ENCODE measurements around the gene SYCP2L. TPM values are rescaled to one million over a fixed set of nuclear protein-coding genes. Genes with fewer than 3 reads are reported as not detected.
A peak's percentile ranks its signal among the peaks of the same experiment; 100 is the strongest.

The SYCP2L gene
- total RNA-seq, 1 experiment from 2014 or later = 4.9 TPM

DNA sequence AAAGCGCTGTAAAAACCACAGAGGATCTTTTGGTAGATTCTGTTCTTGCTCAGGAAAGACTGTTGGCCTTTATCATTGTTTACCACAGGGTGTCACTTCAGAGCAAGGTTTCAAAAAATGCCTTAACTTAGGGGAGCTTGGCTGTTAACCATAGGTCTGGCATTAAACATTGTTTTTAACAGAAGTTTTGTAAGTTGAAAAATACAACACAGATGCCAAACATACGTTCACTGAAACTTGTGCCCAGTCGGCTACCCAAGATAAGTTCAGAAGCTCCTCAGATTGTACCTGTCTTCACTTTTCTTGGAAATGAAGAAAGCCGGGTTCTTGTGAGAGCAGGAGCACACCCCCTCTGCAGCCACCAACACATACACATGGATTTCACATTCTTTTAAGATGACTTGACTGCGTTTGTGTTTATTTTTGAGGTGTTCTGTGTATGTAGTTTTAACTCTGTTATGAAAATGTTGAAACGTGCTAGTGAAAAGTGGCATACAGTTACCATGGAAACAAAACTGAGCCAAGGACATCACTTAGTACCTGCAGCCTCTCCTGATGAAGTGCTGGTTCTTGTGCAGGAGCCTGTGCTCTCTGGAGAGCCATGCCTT, 64.9 kb downstream of the SYCP2L start:
- Histone ChIP-seq H3K9me2 (ENCODE audit: insufficient read depth) (no peaks in the 10 kb centered on the region), H4K20me1 (ENCODE audit: insufficient read depth) (no peaks in the 10 kb centered on the region), H3K9me3 (ENCODE audit: control insufficient read depth in 1 of 2, insufficient read depth in 1 of 2, low read depth in 1 of 2, low read length in 2 of 2) (no peaks in the 10 kb centered on the region), H3K36me3 (ENCODE audit: control insufficient read depth in 1 of 2, insufficient read depth in 2 of 2, low read length in 2 of 2) (no peaks in the 10 kb centered on the region), H3K79me2 (ENCODE audit: insufficient read depth, low read length) (no peaks in the 10 kb centered on the region), H3K9ac (ENCODE audit: low read length) (no peak overlapping the region), H2AFZ (ENCODE audit: low read depth, low read length, poor library complexity, severe bottlenecking) (no peak overlapping the region), H3K27me3 (ENCODE audit: insufficient read depth, low read length) (no peaks in the 10 kb centered on the region), H3K27ac (ENCODE audit: low read depth, low read length) (no peak overlapping the region), H3K4me1 (ENCODE audit: control insufficient read depth in 1 of 2, insufficient read depth in 2 of 2, low read length in 2 of 2) (no peaks in the 10 kb centered on the region), H3K4me3 (replicated peaks in 1 of 2; ENCODE audit: low read depth in 1 of 2, low read length in 2 of 2) (no peak overlapping the region), H3K4me2 (ENCODE audit: low read length) (no peak overlapping the region)
- ATAC-seq (peak; percentile 73), DNase-seq (ENCODE audit: low read depth, low spot score) (no peak)
- intact Hi-C loops (cut with micrococcal nuclease) = loop anchor here (5.0 kb wide), 1 partner anchor 626 kb away; no protein-coding TSS in a partner anchor
- no peak for TF ChIP-seq EZH2phosphoT487 (IDR thresholded peaks at IDR 0.05; ENCODE audit: borderline replicate concordance)
- TF ChIP-seq CBX3 (IDR thresholded peaks at IDR 0.05; ENCODE audit: low read depth) = no peak
- TF ChIP-seq, protein P1, sequence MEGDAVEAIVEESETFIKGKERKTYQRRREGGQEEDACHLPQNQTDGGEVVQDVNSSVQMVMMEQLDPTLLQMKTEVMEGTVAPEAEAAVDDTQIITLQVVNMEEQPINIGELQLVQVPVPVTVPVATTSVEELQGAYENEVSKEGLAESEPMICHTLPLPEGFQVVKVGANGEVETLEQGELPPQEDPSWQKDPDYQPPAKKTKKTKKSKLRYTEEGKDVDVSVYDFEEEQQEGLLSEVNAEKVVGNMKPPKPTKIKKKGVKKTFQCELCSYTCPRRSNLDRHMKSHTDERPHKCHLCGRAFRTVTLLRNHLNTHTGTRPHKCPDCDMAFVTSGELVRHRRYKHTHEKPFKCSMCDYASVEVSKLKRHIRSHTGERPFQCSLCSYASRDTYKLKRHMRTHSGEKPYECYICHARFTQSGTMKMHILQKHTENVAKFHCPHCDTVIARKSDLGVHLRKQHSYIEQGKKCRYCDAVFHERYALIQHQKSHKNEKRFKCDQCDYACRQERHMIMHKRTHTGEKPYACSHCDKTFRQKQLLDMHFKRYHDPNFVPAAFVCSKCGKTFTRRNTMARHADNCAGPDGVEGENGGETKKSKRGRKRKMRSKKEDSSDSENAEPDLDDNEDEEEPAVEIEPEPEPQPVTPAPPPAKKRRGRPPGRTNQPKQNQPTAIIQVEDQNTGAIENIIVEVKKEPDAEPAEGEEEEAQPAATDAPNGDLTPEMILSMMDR (IDR thresholded peaks at IDR 0.05 in 2 of 3, conservative IDR thresholded peaks at IDR 0.05 in 1 of 3; ENCODE audit: borderline replicate concordance in 1 of 3, insufficient read depth in 1 of 3, low read depth in 2 of 3, low read length in 2 of 3) = peak; percentile 45 to 64 (median 55); a peak in 5 of 6 replicates
- TF ChIP-seq ELF1 (IDR thresholded peaks at IDR 0.05; ENCODE audit: borderline replicate concordance, low read depth) = no peak
- TF ChIP-seq RAD21 (IDR thresholded peaks at IDR 0.05; ENCODE audit: low read depth) = peak; percentile 73
- TF ChIP-seq, protein P2, sequence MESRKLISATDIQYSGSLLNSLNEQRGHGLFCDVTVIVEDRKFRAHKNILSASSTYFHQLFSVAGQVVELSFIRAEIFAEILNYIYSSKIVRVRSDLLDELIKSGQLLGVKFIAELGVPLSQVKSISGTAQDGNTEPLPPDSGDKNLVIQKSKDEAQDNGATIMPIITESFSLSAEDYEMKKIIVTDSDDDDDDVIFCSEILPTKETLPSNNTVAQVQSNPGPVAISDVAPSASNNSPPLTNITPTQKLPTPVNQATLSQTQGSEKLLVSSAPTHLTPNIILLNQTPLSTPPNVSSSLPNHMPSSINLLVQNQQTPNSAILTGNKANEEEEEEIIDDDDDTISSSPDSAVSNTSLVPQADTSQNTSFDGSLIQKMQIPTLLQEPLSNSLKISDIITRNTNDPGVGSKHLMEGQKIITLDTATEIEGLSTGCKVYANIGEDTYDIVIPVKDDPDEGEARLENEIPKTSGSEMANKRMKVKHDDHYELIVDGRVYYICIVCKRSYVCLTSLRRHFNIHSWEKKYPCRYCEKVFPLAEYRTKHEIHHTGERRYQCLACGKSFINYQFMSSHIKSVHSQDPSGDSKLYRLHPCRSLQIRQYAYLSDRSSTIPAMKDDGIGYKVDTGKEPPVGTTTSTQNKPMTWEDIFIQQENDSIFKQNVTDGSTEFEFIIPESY (IDR thresholded peaks at IDR 0.05; ENCODE audit: extremely low read depth, insufficient replicate concordance, low read length) = no peak
- CTCF ChIA-PET = interaction anchor here (0.7 to 1.5 kb wide), 9 partner anchors 16 to 624 kb away, joined by 3 to 41 read pairs (median 4); partner anchors contain the start of gene SMIM13
- BruUV-seq (replicated peaks) = no TSS peak
- RAD21 ChIA-PET (ENCODE audit: low non-redundant PET in 1 of 2, low total read pairs in 2 of 2, uncharacterized antibody in 2 of 2, unreplicated experiment in 2 of 2) = interaction anchor here in 1 of 2 experiments (1.4 kb wide), 1 partner anchor 117 kb away, joined by 12 read pairs; no protein-coding TSS in a partner anchor
- POLR2A ChIA-PET = no interaction called here
